ENCODE measurements around the gene PKNOX2.

The PKNOX2 gene

GRCh38 chr11:125332821-125333220, 168.3 kb downstream of the PKNOX2 start:
- DNase-seq (ENCODE audit: low read depth in 1 of 2, low spot score in 1 of 2) = no peak

GRCh38 chr11:125333354-125334073, 169.0 kb downstream of the PKNOX2 start:
- DNase-seq (ENCODE audit: low read depth in 1 of 2, low spot score in 1 of 2) = no peak
- Histone ChIP-seq H3K4me3 (replicated peaks; ENCODE audit: insufficient read depth, low read length) (no peak overlapping the region), H3K27ac (replicated peaks) (no peak overlapping the region), H3K27me3 (ENCODE audit: insufficient read depth, poor library complexity, severe bottlenecking) (peaks cover 2% of the 10 kb centered on the region)
- no peak for TF ChIP-seq GABPA (IDR thresholded peaks at IDR 0.05; ENCODE audit: low read depth)
- TF ChIP-seq POLR2AphosphoS5 (IDR thresholded peaks at IDR 0.05; ENCODE audit: low read depth) = no peak
- TF ChIP-seq REST (IDR thresholded peaks at IDR 0.05; ENCODE audit: insufficient replicate concordance, low read depth) = no peak
- TF ChIP-seq CTCF (IDR thresholded peaks at IDR 0.05; ENCODE audit: insufficient read depth, low read length) = no peak
- no peak for TF ChIP-seq SPI1 (IDR thresholded peaks at IDR 0.05; ENCODE audit: borderline replicate concordance, low read depth)

More at GRCh38 chr11:125332821-125333220, 168.3 kb downstream of the PKNOX2 start:
- no peak overlapping the region for H3K27ac ChIP-seq (replicated peaks)
- H3K27me3 ChIP-seq (ENCODE audit: insufficient read depth, poor library complexity, severe bottlenecking) = no peaks in the 10 kb centered on the region
- TF ChIP-seq SPI1 (IDR thresholded peaks at IDR 0.05; ENCODE audit: borderline replicate concordance, low read depth) (no peak), GABPA (IDR thresholded peaks at IDR 0.05; ENCODE audit: low read depth) (no peak), REST (IDR thresholded peaks at IDR 0.05; ENCODE audit: insufficient replicate concordance, low read depth) (no peak), POLR2AphosphoS5 (IDR thresholded peaks at IDR 0.05; ENCODE audit: low read depth) (no peak), CTCF (IDR thresholded peaks at IDR 0.05; ENCODE audit: insufficient read depth, low read length) (no peak)
- no peak overlapping the region for H3K4me3 ChIP-seq (replicated peaks; ENCODE audit: insufficient read depth, low read length)

GRCh38 chr11:125335106-125335505, 170.6 kb downstream of the PKNOX2 start:
- no peak for DNase-seq (ENCODE audit: low read depth in 1 of 2, low spot score in 1 of 2)
- Histone ChIP-seq H3K4me3 (replicated peaks; ENCODE audit: insufficient read depth, low read length) (no peak overlapping the region), H3K27ac (replicated peaks) (no peak overlapping the region), H3K27me3 (ENCODE audit: insufficient read depth, poor library complexity, severe bottlenecking) (peaks cover 4% of the 10 kb centered on the region)
- TF ChIP-seq POLR2AphosphoS5 (IDR thresholded peaks at IDR 0.05; ENCODE audit: low read depth) (no peak), GABPA (IDR thresholded peaks at IDR 0.05; ENCODE audit: low read depth) (no peak), CTCF (IDR thresholded peaks at IDR 0.05; ENCODE audit: insufficient read depth, low read length) (no peak), REST (IDR thresholded peaks at IDR 0.05; ENCODE audit: insufficient replicate concordance, low read depth) (no peak), SPI1 (IDR thresholded peaks at IDR 0.05; ENCODE audit: borderline replicate concordance, low read depth) (no peak)
